ENCODE results near the gene IST1. TPM values are rescaled to one million over a fixed set of nuclear protein-coding genes. Genes with fewer than 3 reads are reported as not detected.

IST1 gene
- total RNA-seq, 1 donor from 2014 or later = 116 TPM

DNA sequence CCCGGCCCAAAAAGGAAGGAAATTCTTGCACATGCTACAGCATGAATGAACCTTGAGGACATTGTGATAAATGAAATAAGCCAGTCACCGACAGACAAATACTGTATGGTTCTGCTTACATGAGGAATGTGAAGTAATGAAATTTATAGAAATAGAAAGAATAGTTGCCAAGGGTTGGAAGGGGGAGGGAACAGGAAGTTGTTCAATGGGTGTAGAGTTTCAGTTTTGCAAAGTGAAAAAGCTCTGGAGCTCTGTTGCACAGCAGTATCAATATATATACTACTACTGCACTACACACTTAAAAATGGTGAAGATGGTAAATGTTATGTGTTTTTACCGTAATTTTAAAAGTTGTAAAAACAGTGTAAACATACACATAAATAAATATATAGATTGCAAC, 61.2 kb downstream of the IST1 start:
- Histone ChIP-seq H3K36me3 (no peaks in the 10 kb centered on the region), H3K4me3 (no peak overlapping the region), H3K4me1 (no peaks in the 10 kb centered on the region), H3K9me3 (no peaks in the 10 kb centered on the region), H3K27me3 (no peaks in the 10 kb centered on the region), H3K27ac (no peak overlapping the region)
- TF ChIP-seq, protein P1, sequence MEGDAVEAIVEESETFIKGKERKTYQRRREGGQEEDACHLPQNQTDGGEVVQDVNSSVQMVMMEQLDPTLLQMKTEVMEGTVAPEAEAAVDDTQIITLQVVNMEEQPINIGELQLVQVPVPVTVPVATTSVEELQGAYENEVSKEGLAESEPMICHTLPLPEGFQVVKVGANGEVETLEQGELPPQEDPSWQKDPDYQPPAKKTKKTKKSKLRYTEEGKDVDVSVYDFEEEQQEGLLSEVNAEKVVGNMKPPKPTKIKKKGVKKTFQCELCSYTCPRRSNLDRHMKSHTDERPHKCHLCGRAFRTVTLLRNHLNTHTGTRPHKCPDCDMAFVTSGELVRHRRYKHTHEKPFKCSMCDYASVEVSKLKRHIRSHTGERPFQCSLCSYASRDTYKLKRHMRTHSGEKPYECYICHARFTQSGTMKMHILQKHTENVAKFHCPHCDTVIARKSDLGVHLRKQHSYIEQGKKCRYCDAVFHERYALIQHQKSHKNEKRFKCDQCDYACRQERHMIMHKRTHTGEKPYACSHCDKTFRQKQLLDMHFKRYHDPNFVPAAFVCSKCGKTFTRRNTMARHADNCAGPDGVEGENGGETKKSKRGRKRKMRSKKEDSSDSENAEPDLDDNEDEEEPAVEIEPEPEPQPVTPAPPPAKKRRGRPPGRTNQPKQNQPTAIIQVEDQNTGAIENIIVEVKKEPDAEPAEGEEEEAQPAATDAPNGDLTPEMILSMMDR (IDR thresholded peaks at IDR 0.05) = no peak
- no peak for DNase-seq (ENCODE audit: low spot score in 2 of 2)
- intact Hi-C loops (cut with DNase I) = no loop called here

DNA sequence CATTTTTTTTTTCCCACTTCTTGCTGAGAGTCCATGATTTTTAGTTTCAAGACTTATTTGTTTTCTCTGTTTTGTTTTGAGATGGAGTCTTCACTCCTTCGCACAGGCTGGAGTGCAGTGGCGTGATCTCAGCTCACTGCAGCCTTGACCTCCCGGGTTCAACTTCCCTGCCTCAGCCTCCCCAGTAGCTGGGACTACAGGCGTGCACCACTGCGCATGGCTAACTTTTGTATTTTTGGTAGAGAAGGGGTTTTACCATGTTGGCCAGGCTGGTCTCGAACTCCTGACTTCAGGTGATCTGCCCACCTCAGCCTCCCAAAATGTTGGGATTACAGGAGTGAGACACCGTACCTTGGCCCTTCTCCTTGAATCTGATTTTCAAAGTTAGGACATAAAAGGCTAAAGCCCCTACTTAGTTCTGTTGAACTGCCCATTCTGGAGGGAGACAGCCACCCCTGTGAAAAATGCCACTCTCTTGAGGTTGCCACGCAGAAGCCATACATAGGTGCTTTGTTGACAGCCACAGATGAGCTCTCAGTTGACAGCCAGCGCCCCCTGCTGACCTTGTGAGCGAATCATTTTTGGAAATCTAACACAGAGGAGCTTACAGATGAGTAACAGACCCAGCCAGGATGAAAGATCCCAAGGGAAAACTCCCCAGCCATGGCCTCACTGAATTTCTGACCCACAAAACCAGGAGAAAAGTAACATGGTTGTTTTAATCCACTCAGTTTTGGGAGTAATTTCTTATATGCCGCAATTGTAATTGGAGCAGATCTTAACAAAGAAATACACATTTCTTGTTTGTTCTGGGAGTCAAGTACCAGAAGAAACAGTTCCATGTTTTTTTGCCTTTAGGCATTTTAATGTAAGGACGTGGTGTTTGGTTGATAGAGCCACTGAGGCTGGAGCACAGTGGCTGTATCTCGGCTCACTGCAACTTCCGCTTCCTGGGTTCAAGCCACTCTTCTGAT, 66.0 kb downstream of the IST1 start:
- TF ChIP-seq, protein P1 (IDR thresholded peaks at IDR 0.05) = peak; percentile 67 to 84 (median 81)
- DNase-seq (ENCODE audit: low spot score in 2 of 2) = peak; percentile 46 to 91
- H3K27me3 ChIP-seq = no peaks in the 10 kb centered on the region
- H3K9me3 ChIP-seq = no peaks in the 10 kb centered on the region
- H3K4me3 ChIP-seq = no peak overlapping the region
- no peaks in the 10 kb centered on the region for H3K36me3 ChIP-seq
- intact Hi-C loops (cut with DNase I) = loop anchor here (1.0 kb wide), 1 partner anchor 78 kb away; no protein-coding TSS in a partner anchor
- no peaks in the 10 kb centered on the region for H3K4me1 ChIP-seq
- H3K27ac ChIP-seq = no peak overlapping the region

DNA sequence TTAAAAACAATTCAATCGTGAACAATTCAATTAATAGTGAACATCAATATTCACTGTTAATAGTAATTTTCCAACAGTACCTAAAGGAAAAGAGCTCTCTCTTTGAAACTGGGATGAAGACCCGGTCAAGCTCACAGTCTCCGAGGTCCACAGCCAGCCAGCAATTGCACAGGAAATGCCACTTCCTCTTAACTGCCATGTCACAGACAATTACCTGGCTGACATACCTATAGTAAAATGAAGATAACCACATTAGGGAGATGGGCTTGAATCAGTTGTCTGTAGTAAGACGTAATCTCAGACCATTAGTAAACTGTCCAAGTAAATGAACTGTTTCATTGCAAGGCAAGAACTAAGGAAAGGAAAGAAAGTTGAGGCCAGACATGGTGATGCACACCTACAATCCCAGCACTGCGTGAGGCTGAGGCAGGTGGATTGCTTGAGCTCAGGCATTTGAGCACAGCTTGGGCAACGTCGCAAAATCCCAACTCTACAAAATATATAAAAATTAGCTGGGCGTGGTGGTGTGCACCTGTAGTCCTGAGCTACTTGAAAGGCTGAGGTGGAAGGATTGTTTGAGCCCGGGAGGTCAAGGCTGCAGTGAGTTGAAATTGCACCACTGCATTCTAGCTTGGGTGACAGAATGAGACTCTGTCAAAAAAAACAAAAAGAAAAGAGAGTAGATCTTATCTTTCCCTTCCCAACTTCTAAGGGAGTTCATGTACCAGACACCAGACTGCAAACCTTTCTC, 68.0 kb downstream of the IST1 start:
- Histone ChIP-seq H3K36me3 (no peaks in the 10 kb centered on the region), H3K27ac (no peak overlapping the region), H3K9me3 (no peaks in the 10 kb centered on the region), H3K4me3 (no peak overlapping the region), H3K27me3 (no peaks in the 10 kb centered on the region), H3K4me1 (no peaks in the 10 kb centered on the region)
- TF ChIP-seq, protein P1 (IDR thresholded peaks at IDR 0.05) = no peak
- intact Hi-C loops (cut with DNase I) = no loop called here
- DNase-seq (ENCODE audit: low spot score in 2 of 2) = no peak

DNA sequence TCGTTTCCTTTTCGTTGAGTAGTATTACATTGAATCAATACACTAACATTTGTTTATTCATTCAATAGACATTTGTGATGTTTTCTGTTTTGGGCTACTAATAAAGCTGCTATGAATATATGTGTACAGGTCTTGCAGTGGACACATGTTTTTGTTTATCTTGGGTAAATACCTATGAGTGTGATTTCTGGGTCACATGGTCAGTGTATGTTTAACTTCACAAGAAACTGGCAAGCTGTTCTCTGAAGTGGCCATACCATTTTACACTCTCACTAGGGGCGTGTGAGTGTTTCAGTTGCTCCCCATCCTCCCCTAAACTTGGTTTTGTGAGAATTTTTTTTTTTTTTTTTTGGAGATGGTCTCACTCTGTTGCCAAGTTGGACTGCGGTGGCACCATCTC, 69.9 kb downstream of the IST1 start:
- DNase-seq (ENCODE audit: low spot score in 2 of 2) = no peak
- no peak overlapping the region for H3K4me3 ChIP-seq
- H3K27ac ChIP-seq = no peak overlapping the region
- H3K27me3 ChIP-seq = no peaks in the 10 kb centered on the region
- no peaks in the 10 kb centered on the region for H3K36me3 ChIP-seq
- no peaks in the 10 kb centered on the region for H3K4me1 ChIP-seq
- H3K9me3 ChIP-seq = no peaks in the 10 kb centered on the region
- intact Hi-C loops (cut with DNase I) = no loop called here
- TF ChIP-seq, protein P1 (IDR thresholded peaks at IDR 0.05) = no peak

DNA sequence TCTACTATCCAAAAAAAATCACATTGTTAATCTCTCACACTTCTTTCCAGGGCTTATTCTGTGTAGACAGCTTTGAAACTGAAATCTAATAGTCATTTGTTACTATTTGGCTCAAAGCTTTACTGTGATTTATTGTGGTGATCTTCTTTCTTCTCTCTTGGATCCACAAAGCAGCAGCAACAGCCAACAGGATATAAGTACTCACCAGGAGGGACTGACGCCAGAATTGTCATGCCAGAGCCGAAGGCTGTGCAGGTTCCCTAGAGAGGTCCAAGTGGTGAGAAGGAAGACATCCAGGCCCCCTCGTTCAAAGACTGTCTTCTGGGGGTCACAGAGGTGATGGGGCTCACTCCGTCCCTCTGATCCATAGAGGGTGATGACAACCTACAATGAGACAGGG, 71.6 kb downstream of the IST1 start:
- DNase-seq (ENCODE audit: low spot score in 2 of 2) = no peak
- H3K9me3 ChIP-seq = no peaks in the 10 kb centered on the region
- no peaks in the 10 kb centered on the region for H3K4me1 ChIP-seq
- H3K27me3 ChIP-seq = no peaks in the 10 kb centered on the region
- no peak overlapping the region for H3K27ac ChIP-seq
- intact Hi-C loops (cut with DNase I) = no loop called here
- no peaks in the 10 kb centered on the region for H3K36me3 ChIP-seq
- H3K4me3 ChIP-seq = no peak overlapping the region
- TF ChIP-seq, protein P1 (IDR thresholded peaks at IDR 0.05) = no peak

All from ascending aorta (tissue), 2 donors.